ENCODE data around the gene TP63.

DNA sequence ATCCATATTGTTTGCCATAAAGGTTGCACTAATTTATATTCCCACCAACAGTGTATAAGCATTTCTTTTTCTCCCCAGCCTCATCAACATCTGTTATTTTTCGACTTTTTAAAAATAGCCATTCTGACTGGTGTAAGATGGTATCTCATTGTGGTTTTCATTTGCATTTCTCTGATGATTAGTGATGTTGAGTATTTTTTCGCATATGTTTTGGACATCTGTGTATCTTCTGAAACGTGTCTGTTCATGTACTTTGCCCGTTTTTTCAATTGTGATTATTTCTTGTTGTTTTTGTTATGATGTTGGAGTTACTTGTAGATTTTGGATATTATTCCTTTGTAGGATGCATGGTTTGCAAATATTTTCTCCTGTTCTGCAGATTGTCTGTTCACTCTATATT lies 46.5 kb downstream of the TP63 start:
- no peak for TF ChIP-seq ISL1 (CRISPR knock-in tag; IDR thresholded peaks at IDR 0.05)
- TF ChIP-seq BACH2 (CRISPR knock-in tag; IDR thresholded peaks at IDR 0.05; ENCODE audit: borderline replicate concordance): no peak
- no peak for TF ChIP-seq ZFP3 (CRISPR knock-in tag; IDR thresholded peaks at IDR 0.05)
- no peak for TF ChIP-seq ARNTL (CRISPR knock-in tag; IDR thresholded peaks at IDR 0.05; ENCODE audit: borderline replicate concordance, low read depth)
- no peak for TF ChIP-seq PPARA (CRISPR knock-in tag; IDR thresholded peaks at IDR 0.05; ENCODE audit: borderline replicate concordance)
- TF ChIP-seq, protein P1, sequence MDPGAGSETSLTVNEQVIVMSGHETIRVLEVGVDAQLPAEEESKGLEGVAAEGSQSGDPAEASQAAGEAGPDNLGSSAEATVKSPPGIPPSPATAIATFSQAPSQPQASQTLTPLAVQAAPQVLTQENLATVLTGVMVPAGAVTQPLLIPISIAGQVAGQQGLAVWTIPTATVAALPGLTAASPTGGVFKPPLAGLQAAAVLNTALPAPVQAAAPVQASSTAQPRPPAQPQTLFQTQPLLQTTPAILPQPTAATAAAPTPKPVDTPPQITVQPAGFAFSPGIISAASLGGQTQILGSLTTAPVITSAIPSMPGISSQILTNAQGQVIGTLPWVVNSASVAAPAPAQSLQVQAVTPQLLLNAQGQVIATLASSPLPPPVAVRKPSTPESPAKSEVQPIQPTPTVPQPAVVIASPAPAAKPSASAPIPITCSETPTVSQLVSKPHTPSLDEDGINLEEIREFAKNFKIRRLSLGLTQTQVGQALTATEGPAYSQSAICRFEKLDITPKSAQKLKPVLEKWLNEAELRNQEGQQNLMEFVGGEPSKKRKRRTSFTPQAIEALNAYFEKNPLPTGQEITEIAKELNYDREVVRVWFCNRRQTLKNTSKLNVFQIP (CRISPR knock-in tag; IDR thresholded peaks at IDR 0.05; ENCODE audit: borderline replicate concordance, low read depth): no peak
- TF ChIP-seq, protein P2, sequence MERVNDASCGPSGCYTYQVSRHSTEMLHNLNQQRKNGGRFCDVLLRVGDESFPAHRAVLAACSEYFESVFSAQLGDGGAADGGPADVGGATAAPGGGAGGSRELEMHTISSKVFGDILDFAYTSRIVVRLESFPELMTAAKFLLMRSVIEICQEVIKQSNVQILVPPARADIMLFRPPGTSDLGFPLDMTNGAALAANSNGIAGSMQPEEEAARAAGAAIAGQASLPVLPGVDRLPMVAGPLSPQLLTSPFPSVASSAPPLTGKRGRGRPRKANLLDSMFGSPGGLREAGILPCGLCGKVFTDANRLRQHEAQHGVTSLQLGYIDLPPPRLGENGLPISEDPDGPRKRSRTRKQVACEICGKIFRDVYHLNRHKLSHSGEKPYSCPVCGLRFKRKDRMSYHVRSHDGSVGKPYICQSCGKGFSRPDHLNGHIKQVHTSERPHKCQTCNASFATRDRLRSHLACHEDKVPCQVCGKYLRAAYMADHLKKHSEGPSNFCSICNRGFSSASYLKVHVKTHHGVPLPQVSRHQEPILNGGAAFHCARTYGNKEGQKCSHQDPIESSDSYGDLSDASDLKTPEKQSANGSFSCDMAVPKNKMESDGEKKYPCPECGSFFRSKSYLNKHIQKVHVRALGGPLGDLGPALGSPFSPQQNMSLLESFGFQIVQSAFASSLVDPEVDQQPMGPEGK (CRISPR knock-in tag; IDR thresholded peaks at IDR 0.05; ENCODE audit: borderline replicate concordance): no peak
- no peak for TF ChIP-seq TOX (CRISPR knock-in tag; IDR thresholded peaks at IDR 0.05; ENCODE audit: borderline replicate concordance)
- TF ChIP-seq, protein P3, sequence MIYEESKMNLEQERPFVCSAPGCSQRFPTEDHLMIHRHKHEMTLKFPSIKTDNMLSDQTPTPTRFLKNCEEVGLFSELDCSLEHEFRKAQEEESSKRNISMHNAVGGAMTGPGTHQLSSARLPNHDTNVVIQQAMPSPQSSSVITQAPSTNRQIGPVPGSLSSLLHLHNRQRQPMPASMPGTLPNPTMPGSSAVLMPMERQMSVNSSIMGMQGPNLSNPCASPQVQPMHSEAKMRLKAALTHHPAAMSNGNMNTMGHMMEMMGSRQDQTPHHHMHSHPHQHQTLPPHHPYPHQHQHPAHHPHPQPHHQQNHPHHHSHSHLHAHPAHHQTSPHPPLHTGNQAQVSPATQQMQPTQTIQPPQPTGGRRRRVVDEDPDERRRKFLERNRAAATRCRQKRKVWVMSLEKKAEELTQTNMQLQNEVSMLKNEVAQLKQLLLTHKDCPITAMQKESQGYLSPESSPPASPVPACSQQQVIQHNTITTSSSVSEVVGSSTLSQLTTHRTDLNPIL (CRISPR knock-in tag; IDR thresholded peaks at IDR 0.05; ENCODE audit: low read depth): no peak
- no peak for TF ChIP-seq RARB (CRISPR knock-in tag; IDR thresholded peaks at IDR 0.05)
- TF ChIP-seq ESRRG (CRISPR knock-in tag; IDR thresholded peaks at IDR 0.05): no peak

All from SK-N-SH treated with all-trans-retinoic acid at 6 μM for 48 hours (cell line).